HG03342 (cell line): ENCODE results near the gene BRAP.
"Not testable (repeated sequence)": the region's sequence is repeated elsewhere in the genome, so short reads cannot be mapped to it uniquely, and the experiment has no call there.

Source experiments
- ATAC-seq: cut with Tn5 transposase; IDR thresholded peaks from one replicate; pipeline ENCODE4 v1.9.1; 2021; ENCODE audit warnings: mild to moderate bottlenecking, moderate library complexity; ENCODE audit not compliant: unreplicated experiment

BRAP gene

DNA sequence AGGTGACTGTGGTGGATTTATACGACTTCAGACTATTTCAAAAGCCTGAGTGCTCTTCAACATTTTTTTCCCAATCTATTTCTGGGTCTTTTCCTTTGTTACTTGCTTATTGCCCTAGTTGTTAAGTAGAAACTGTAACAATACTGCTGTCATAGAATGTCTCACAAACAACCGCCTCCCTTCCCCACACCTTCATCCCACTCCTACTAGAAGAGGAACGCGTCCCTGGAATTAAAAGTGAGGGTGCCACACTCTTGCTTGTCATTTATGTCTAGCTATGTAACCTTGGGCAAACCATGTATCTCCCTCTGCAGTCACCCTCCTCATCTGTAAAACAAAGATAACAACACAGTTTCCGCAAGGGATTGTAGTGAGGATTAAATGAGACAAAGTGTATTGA, 8.6 kb downstream of the BRAP start:
- no peak for ATAC-seq

GRCh38 chr12:111673503-111673902, 12.3 kb downstream of the BRAP start:
- ATAC-seq = no peak

DNA sequence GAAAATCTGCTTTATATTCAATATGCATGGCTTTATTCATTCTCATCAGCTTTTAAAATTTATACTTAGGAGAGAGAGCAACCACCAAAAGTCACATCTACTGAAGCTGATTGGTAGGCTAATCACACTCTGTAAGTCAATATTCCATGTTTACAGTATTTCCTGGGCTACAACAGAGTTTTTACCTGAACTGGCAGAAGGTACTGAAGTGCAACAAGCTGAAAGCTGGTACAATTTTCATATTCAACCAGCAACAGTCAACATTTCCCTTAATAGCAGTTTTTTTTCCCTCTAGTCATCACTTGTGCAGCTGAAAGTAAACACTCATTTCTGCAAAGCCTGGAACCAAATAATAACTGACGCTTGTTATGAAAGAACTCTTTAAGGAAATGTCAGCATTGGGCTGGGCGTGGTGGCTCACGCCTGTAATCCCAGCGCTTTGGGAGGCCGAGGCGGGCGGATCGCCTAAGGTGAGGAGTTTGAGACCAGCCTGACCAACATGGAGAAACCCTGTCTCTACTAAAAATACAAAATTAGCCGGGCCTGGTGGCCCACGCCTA, 12.9 kb downstream of the BRAP start:
- no peak for ATAC-seq

- ATAC-seq = no peak
Observed at GRCh38 chr12:111664961-111665865, 20.5 kb downstream of the BRAP start.

DNA sequence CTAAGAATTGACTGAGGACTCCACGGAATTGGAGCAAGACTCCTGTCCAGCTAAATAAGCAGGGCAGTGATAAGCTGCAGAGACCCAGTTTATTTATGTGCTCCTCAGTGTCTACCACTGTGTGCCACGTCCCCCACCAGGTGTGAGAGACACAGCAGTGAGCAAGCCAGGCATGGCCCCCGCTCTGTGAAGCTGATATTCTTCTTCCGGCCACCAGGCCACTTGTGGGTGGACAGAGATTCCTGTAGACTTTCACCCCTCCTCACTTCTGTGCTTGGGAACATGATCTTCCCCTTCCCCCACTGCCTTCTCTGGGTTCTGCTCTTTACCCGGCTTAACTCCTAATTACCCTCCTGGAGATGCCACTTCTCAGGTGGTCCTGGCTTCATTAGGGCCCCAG, 21.3 kb downstream of the BRAP start:
- ATAC-seq = no peak

GRCh38 chr12:111656016-111656415, 29.7 kb downstream of the BRAP start:
- no peak for ATAC-seq

GRCh38 chr12:111655356-111655755, 30.4 kb downstream of the BRAP start:
- no peak for ATAC-seq

- no peak for ATAC-seq
Observed at GRCh38 chr12:111653596-111653995, 32.2 kb downstream of the BRAP start.

DNA sequence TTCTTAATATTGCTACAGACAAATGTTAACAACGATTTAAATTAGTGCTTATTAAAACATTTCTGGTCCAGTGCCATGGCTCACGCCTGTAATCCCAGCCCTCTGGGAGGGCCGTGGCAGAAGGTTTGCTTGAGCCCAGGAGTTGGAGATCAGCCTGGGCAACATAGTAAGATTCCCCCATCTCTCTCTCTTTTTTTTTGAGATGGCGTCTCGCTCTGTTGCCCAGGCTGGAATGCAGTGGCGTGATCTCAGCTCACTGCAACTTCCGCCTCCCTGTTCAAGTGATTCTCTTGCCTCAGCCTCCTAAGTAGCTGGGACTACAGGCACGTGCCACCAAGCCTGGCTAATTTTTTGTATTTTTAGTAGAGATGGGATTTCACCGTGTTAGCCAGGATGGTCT, 33.2 kb downstream of the BRAP start:
- ATAC-seq = not testable (repeated sequence)

DNA sequence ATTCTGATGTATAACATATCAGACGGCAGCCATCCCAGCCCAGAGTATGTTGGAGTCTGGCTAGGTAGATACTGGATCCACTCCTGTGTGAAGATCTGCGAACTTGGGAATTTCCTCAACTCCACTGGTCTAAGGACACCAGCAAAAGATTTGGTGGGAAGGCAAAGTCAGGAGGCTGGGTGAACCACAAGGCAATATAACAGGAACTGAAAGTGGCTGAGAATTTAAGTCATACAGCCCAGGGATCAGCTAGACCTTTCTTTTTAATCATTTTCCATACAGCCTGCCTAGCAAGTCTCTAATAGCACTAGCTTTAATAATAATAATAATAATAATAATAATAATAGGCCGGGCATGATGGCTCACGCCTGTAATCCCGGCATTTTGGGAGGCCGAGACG, 34.8 kb downstream of the BRAP start:
- ATAC-seq = no peak

DNA sequence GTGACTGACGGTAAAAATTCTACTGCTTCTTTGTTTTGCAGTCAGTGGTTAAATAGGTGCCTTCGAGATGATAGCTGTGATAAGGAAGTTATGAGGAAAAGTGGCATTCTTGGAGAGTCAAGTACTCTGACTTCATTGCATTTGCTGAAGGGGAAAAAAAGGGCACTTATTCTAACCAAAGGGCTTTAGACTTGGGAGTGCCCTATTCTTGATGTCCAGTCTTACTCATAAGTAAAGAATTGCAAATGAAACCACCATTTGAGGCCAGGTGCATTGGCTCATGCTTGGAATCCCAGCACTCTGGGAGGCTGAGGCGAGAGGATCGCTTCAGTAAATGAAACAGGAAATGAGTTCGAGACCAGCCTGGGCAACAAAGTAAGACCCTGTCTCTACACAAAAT, 40.3 kb downstream of the BRAP start:
- ATAC-seq = no peak

GRCh38 chr12:111643427-111643826, 42.3 kb downstream of the BRAP start:
- ATAC-seq = no peak

GRCh38 chr12:111642681-111643426, 42.9 kb downstream of the BRAP start:
- ATAC-seq = no peak

GRCh38 chr12:111640506-111640905, 45.2 kb downstream of the BRAP start:
- ATAC-seq = no peak

GRCh38 chr12:111638556-111638955, 47.2 kb downstream of the BRAP start:
- no peak for ATAC-seq

GRCh38 chr12:111636209-111636945, 49.4 kb downstream of the BRAP start:
- no peak for ATAC-seq

- ATAC-seq = no peak
Observed at GRCh38 chr12:111635524-111635923, 50.2 kb downstream of the BRAP start.

GRCh38 chr12:111628505-111629260, 57.1 kb downstream of the BRAP start:
- ATAC-seq = no peak

DNA sequence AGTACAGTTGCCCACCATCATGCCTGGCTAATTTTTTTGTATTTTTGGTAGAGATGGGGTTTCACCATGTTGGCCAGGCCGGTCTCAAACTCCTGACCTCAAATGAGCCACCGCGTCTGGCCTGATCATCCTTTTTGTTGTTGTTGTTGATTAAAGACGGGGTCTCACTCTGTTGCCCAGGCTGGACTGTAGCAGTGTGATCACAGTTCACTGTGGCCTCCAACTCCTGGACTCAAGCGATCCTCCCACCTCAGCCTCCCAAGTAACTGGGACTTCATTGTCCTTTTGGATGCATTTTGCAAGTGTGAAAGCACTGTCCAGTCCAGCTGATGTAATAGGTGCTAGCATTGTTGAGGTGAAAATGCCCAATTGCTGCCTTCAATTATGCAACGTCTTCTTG, 59.5 kb downstream of the BRAP start:
- ATAC-seq = no peak

GRCh38 chr12:111624540-111624939, 61.2 kb downstream of the BRAP start:
- ATAC-seq = no peak
